HG03139 (cell line): ENCODE results near the gene IL17RD.

Experiments used
- ATAC-seq: cut with Tn5 transposase; IDR thresholded peaks from one replicate; pipeline ENCODE4 v1.9.1; 2021; ENCODE audit not compliant: unreplicated experiment

IL17RD gene

DNA sequence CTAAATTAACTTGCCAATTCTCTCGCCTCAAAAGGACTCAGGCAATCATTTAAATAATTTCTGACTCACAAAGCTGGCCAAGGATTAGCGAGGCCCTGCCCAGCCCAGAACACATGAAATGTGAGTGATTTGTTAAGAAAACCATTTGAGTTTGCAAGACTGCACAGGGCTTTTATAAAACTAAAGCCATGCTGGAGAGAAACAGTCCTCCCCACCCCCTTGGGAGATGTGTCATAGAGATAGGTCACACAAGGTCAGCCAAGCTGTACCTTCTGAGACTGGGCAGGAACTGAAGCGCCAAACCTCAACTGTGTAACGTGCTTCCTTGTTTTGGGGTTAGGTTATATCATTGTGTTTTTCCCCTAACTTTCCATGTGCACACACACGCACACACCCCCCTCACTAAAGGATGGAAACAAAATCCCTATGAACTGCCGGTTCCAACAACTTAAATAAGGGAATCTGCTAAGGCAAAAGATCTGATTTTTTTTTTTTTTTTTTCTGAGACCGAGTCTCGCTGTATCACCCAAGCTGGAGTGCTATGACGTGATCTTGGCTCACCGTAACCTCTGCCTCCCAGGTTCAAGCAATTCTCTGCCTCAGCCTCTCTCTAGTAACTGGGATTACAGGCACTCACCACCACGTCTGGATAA, 96.6 kb downstream of the IL17RD start:
- ATAC-seq = peak; percentile 100

DNA sequence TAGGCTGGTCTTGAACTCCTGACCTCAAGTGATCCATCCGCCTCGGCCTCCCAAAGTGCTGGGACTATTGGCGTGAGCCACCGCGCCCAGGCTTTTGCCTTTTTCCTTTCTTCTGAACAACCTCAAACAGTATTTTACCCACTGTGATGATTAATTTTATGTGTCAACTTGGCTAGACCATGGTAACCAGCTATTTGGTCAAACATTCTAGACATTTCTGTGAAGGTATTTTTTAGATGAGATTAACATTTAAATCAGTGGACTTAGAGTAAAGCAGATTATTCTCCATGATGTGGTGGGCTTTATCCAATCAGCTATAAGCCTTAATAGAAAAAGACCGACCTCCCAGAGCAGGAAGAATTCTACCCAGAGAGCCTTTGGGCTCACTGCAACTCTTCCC, 98.7 kb downstream of the IL17RD start:
- no peak for ATAC-seq

DNA sequence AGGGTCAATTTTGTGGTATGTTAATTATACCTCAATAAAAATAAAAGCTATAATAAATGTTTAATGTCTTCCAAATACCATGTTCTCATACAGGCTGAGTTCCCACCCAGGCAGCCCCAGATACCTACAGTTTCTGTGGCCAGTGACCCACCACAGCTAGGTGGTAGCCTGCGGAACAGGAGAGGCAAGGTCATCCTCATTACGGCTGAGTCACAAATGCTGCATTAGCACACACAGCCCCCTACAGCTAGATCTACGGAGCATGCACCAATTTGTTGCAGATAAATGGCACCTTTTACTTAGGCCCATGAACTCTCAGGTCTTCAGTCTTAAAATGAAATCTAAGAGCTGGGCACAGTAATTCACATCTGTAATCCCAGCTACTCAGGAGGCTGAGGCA, 99.6 kb downstream of the IL17RD start:
- no peak for ATAC-seq

DNA sequence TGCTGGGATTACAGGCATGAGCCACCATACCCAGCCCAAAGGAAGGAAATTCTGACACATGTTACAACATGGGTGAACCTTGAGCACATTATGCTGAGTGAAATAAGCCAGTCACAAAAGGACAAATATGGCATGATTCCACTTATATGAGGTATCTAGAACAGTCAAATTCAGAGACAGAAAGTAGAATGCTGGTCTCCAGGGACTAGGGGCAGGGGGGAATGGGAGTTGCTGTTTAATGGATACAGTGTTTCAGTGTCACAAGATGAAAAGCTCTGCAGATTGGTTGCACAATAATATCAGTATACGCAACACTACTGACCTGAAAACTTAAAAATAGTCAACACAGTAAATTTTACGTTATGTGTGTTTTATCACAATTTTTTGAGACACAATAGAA, 100.6 kb downstream of the IL17RD start:
- ATAC-seq = no peak

DNA sequence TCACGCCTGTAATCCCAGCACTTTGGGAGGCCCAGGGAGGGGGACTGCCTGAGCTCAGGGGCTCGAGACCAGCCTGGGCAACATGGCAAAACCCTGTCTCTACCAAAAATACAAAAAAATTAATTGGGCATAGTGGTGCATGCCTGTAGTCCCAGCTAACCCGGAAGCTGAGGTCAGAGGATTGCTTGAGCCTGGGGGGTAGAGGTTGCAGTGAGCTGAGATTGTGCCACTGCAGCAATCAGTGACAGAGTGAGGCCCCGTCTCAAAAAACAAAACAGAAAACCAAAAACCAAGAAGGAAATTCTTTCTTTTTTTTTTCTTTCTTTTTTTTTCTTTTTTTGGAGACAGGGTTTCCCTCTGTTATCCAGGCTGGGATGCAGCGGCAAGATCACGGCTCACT, 101.2 kb downstream of the IL17RD start:
- no peak for ATAC-seq

DNA sequence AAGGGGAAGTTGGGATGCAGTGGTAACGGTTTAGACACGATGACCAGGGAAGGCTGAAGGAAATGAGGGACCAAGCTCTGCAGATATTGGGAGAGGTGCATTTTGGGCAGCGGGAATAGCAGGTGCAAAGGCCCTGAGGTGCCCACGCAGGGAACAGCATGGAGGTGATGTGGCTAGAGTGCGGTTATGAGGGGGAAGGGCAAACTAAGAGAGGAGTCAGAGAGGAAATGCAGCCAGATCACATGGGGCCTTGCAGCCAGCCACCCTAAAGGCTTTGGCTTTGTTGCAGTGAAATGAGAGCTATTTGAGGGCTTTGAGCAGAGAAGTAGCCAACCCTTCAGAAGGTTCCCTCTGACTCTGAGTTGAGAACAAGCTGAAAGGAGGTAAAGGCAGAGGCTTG, 102.1 kb downstream of the IL17RD start:
- no peak for ATAC-seq

DNA sequence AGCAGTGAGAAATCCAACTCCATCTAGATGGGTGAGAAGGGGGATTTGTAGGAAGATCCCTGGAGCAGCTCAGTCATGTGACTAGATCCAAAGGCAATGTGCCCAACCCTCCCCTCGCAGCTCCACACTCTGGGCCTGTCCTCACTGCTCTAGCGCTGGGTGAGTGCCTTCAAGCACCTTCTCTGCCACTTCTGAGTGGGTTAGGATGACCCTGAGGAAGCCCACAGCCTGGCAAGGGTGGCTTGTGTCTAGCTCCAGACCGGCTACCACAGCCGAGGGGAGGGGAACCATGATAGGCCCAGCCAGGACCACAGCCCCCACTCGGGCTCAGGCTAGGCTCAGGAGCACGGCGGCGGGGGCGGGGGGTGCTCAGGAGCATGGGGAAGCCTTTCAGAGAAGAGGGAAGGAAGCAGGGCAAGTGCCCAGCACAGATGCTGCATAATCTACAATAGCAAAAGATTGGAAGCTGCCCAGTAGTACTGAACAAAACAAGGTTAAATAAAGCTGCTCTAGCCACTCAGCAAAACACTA, 103.0 kb downstream of the IL17RD start:
- ATAC-seq = no peak

DNA sequence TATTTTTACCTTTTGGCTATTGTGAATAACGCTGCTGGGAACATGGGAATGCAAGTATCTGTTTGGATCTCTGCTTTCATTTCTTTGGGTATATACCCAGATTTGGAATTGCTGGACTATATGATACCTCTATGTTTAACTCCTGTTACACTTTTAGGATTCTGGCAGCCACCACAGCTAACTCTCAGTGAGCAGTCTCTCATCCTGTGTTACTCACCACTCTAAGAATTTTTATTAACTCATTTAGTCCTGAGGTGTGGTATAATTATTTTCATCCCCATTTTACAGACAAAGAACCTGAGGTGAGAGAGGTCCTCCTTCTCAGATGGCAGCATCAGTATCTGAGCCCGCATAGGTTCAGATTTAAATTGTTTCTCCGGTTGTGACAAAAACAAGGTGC, 103.6 kb downstream of the IL17RD start:
- ATAC-seq = no peak

DNA sequence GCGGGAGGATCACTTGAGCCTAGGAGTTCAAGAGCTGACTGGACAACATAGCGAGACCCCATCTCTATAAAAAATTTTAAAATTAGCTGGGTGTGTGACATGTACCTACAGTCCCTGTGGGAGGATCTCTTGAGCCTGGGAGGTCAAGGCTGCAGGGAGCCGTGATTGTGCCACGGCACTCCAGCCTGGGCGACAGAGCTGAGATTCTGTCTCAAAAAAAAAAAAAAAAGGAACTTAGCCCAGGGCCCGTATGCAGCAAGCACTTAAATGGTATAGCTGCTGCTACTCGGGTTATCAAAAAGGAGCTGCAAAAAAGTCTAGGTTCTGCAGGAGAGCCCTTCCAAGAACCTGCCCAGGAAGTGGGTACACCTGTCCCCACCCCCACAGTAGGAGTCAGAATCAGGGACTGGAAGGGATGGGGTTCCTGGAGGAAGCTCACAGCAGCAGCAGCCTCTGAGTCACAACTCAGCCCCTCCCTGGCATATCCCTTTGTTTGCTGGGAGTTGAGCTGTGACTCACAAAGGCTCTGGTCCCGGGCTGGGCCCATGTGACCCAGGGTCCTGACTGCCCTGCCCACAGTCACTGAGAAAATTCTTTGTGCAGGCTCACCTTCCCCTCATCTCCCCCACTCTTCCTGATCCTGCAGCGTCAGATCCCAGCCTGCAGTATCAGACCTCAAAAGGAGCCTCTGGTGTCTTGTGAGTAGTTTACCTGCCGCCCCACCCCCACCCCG, 104.9 kb downstream of the IL17RD start, which contains the start of gene SPATA12:
Gene SPATA12 (plus strand): TSS at position 576 of the 733 bp plus-strand sequence. CDS start 13,031 bp downstream, outside the sequence.
- ATAC-seq = no peak

DNA sequence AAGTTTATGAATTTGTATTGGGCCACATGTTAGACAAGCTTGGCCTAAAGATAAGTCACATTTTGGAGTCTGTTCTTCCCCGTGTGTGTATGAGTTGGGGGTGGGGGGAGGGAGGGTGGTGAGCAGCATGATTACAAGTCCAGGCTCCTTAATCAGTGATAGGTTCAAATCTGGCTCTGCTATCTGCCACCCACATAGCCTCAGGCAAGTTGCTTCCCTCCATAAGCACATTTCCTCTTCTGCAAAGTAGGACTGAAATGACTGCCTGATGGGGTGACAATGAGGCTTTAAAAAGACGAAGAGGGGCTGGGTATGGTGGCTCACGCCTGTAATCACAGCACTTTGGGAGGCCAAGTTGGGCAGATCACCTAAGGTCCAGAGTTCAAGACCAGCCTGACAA, 105.7 kb downstream of the IL17RD start:
- no peak for ATAC-seq

DNA sequence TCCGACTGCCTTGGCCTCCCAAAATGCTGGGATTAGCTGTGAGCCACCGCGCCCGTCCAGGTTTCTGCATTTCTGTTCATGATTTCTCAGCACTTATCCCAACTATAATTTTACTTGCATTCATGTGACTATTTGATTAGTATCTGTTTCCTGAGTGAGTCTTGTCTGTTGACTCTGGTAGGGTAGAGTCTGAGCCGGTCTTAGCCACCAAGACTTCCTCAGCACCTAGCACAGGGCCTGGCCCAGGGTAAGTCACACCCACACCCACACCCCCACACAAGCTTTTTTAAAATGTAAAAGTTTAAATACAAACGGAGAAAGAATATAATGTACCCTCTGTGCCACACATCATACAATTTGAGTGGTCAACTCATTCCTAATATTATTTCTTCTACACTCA, 107.8 kb downstream of the IL17RD start:
- ATAC-seq = no peak

DNA sequence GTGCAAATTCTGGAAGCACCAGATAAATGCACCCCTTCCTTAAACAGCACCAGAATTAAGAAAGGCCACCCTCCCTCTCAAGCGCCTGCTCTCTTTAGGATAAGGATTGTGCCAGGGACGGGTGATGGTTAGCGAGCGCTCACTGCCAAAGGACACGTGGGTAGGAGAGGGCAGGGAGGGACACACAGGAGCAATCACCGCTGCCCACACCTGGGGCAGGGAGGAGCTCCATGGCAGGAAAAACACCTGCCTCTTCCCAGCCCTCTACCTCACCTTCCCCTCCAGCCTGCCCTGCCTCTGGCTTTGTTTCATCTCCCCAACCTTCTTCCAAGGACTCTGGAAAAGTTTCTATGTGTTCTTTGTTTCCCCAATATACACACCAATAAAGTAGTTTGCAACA, 112.0 kb downstream of the IL17RD start:
- ATAC-seq = no peak

DNA sequence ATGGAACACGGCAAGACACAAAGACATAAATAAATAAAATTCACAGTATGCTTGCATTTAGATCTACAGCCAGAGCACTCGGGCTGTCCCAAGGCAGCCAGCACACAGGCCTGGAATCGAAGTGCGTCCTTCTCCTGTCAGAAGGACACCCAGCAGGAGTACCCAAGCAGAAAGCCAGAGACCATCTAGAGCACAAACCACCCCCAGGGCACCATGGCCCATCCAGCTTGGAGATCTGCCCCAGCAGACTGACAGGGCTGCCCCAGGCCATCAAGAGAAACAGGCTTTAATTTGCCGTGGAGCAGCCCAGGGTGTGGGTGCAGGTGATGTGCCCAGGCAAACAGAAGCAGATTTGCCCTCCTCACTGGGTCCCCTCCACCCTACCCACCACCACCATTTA, 112.5 kb downstream of the IL17RD start:
- no peak for ATAC-seq

DNA sequence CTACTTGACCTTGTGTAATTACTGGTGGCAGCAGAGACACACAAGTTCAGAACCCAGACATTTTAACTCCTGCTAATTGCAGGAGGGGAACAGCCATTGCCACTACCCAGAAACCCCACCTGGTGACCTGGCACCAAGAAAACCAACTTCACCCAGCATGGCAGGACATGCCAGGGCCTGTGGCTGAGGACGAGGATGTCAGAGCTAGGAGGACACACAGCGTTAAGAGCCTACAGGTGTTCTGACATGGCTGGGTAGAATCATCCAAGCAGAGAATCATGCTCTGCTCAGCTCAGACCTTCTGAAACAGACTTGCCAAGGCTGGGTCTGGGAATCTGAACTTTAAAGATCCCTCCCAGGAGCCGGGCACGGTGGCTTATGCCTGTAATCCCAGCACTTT, 116.4 kb downstream of the IL17RD start:
- no peak for ATAC-seq

DNA sequence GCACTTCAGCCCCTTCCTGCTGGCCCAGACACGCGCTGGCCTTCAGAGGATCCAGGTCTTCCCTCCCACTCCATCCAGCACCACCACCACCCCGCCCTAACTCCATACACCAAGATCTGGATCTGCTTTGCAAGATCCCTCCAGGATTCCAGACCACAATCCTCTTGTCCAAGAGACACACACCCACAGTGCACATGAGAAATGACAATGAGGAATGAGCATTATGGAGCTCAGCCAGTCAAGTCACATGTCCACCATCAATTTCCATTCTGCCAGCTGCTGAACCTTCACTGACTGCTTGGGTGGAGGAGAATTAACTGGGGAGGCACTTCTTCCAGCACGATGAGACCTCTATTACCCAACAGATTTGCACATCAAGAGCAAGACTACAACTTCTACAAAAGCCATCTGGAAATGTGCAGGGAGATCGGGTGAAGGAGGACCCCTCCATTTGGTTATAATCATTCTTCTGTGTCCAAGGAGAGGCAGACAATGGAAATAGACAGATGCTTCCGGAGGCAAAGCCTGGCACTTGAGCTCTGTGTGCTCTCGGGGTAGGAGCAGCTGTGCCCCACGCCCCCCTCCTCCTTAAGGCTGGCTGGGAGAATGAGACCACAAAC, 117.0 kb downstream of the IL17RD start:
- no peak for ATAC-seq

DNA sequence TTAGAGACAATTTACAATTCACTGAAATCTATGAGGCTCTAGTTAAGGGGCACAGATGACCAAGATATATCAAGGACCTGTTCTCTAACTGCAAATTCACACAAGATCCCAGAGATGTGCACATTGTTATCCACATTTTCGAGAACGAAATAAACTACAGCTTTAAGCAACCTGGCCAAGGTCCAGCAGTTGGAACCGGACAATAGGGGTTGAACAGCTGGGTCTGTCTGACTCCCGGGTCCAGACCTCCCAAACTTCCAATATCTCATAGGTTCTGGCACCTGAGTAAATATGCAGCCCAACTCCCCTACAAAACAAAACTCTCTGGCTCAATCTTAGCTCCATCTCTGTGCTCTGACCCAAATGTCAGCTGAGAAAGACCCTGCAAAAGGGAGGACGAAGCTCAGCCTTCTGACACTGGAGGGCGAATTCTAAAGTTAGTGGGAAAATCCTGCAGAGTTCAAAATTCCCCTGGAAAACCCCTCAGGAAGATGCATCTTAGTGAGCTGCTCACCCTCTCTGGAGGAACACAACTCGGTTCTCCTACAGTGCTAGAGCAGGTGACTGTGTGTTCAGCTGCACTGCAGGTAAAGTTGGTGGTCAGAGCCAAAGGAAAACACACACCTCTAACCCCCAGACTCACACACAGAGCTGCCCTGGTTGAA, 118.9 kb downstream of the IL17RD start:
- no peak for ATAC-seq

DNA sequence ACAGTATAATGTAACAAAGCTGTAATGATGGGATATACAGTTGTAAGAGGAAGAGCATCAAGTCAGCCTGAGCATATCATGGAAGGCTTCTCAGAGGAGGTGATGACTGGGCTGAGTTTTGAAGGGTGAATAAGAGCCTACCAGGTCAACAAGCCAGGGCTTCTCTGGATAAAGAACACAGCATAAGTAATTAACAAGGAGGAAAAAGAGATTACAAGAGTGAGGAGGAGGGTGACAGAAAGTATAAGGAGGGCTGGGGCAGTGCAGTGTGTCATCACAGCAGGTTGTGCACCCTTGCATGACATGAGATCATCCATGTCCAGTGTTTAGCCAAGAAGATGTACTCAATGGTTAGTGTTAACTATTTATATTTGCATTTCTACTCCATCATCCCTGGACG, 121.6 kb downstream of the IL17RD start:
- ATAC-seq = no peak

DNA sequence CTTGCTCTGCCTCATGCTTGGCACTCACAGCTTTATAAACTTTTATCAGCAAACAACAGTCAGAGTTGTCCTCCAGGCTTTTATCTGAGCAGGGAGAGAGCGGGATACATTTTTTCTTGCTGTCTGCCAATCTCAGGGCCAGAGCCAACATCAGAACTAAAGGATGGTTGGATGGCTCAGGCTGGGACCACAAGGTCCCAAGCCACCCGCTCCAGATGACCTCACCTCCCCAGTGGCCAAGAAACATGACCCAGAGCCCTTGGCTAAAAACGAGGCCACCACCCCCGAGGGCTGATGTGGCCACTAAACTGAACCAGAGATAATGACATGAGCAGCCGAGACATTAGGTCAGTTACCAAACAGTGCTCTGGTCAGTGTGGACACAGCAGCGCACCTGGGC, 123.5 kb downstream of the IL17RD start:
- no peak for ATAC-seq
